GM21786 (cell line): ENCODE results near the gene CFC1.
"Not testable (repeated sequence)": the region's sequence is repeated elsewhere in the genome, so short reads cannot be mapped to it uniquely, and the experiment has no call there.

ENCODE experiments used
- ATAC-seq: cut with Tn5 transposase; IDR thresholded peaks from one replicate; pipeline ENCODE4 v1.9.1; 2021; ENCODE audit not compliant: unreplicated experiment

Gene CFC1

GRCh38 chr2:130584726-130585125, 14.6 kb downstream of the CFC1 start:
- not testable (repeated sequence) for ATAC-seq

GRCh38 chr2:130583582-130583981, 15.8 kb downstream of the CFC1 start:
- ATAC-seq, result not testable (repeated sequence)

GRCh38 chr2:130582970-130583369, 16.4 kb downstream of the CFC1 start:
- not testable (repeated sequence) for ATAC-seq

GRCh38 chr2:130581491-130581890, 17.9 kb downstream of the CFC1 start:
- not testable (repeated sequence) for ATAC-seq

- not testable (repeated sequence) for ATAC-seq
Measured at GRCh38 chr2:130579121-130579520, 20.3 kb downstream of the CFC1 start.

- ATAC-seq, result not testable (repeated sequence)
Measured at GRCh38 chr2:130577559-130577958, 21.8 kb downstream of the CFC1 start.

GRCh38 chr2:130576209-130576784, 23.1 kb downstream of the CFC1 start:
- not testable (repeated sequence) for ATAC-seq

- not testable (repeated sequence) for ATAC-seq
Measured at GRCh38 chr2:130574230-130574629, 25.1 kb downstream of the CFC1 start.

- ATAC-seq, result not testable (repeated sequence)
Measured at GRCh38 chr2:130571929-130572328, 27.4 kb downstream of the CFC1 start.

- not testable (repeated sequence) for ATAC-seq
Measured at GRCh38 chr2:130566165-130566564, 33.2 kb downstream of the CFC1 start.

GRCh38 chr2:130556441-130556840, 42.9 kb downstream of the CFC1 start:
- not testable (repeated sequence) for ATAC-seq

- not testable (repeated sequence) for ATAC-seq
Measured at GRCh38 chr2:130554178-130554577, 45.2 kb downstream of the CFC1 start.

GRCh38 chr2:130549475-130549874, 49.9 kb downstream of the CFC1 start:
- ATAC-seq, result not testable (repeated sequence)

GRCh38 chr2:130548418-130548817, 51.0 kb downstream of the CFC1 start:
- ATAC-seq, result not testable (repeated sequence)

- ATAC-seq, result not testable (repeated sequence)
Measured at GRCh38 chr2:130544978-130545377, 54.4 kb downstream of the CFC1 start.

GRCh38 chr2:130543785-130544528, 55.4 kb downstream of the CFC1 start:
- ATAC-seq, result not testable (repeated sequence)

GRCh38 chr2:130542789-130543188, 56.6 kb downstream of the CFC1 start:
- not testable (repeated sequence) for ATAC-seq
